ENCODE results near the gene FKBP2.
"Not testable (repeated sequence)": the region's sequence is repeated elsewhere in the genome, so short reads cannot be mapped to it uniquely, and the experiment has no call there.

Gene FKBP2

GRCh38 chr11:64234647-64235379 is 6.1 kb upstream of the FKBP2 start:
- peak; percentile 52 for DNase-seq

GRCh38 chr11:64235437-64236161 is 5.3 kb upstream of the FKBP2 start:
- DNase-seq: no peak

GRCh38 chr11:64237484-64237951 is 3.4 kb upstream of the FKBP2 start:
- DNase-seq: no peak

GRCh38 chr11:64238076-64238475 is 2.8 kb upstream of the FKBP2 start:
- DNase-seq: no peak

GRCh38 chr11:64238999-64239398 is 1.9 kb upstream of the FKBP2 start:
- DNase-seq: no peak

- no peak for DNase-seq
Observed at GRCh38 chr11:64239662-64240434, 1.0 kb upstream of the FKBP2 start.

- no peak for DNase-seq
Observed at GRCh38 chr11:64241241-64241490, 271 bp downstream of the FKBP2 start.

- peak; percentile 98 for DNase-seq
Observed at GRCh38 chr11:64241491-64242374, 838 bp downstream of the FKBP2 start.

GRCh38 chr11:64243236-64243854 is 2.5 kb downstream of the FKBP2 start:
- DNase-seq: no peak

- DNase-seq: no peak
Observed at GRCh38 chr11:64244107-64244506, 3.2 kb downstream of the FKBP2 start.

- no peak for DNase-seq
Observed at GRCh38 chr11:64244966-64245365, 4.1 kb downstream of the FKBP2 start.

- DNase-seq: no peak
Observed at GRCh38 chr11:64245401-64245796, 4.5 kb downstream of the FKBP2 start.

GRCh38 chr11:64245797-64246620 is 5.1 kb downstream of the FKBP2 start:
- peak; percentile 66 for DNase-seq

GRCh38 chr11:64246621-64246870 is 5.7 kb downstream of the FKBP2 start:
- DNase-seq: not testable (repeated sequence)

- peak; percentile 93 for DNase-seq
Observed at GRCh38 chr11:64246871-64247728, 6.2 kb downstream of the FKBP2 start, which contains the start of gene PPP1R14B. Gene PPP1R14B, minus strand, starts transcription at chr11:64246943. Its CDS starts 270 bp downstream, at chr11:64246673.

GRCh38 chr11:64247729-64248531 is 7.0 kb downstream of the FKBP2 start:
- DNase-seq: no peak

GRCh38 chr11:64248578-64248977 is 7.7 kb downstream of the FKBP2 start:
- no peak for DNase-seq

GRCh38 chr11:64249038-64249437 is 8.1 kb downstream of the FKBP2 start:
- DNase-seq: no peak

GRCh38 chr11:64249563-64250414 is 8.9 kb downstream of the FKBP2 start:
- no peak for DNase-seq

Measured in retina (tissue), 1 donor.